ENCODE measurements around the gene LARGE2. TPM values are rescaled to one million over a fixed set of nuclear protein-coding genes. Genes with fewer than 3 reads are reported as not detected.

LARGE2 gene
- total RNA-seq, 4 donors from 2014 or later: 0.17 TPM; not detected in 3

DNA sequence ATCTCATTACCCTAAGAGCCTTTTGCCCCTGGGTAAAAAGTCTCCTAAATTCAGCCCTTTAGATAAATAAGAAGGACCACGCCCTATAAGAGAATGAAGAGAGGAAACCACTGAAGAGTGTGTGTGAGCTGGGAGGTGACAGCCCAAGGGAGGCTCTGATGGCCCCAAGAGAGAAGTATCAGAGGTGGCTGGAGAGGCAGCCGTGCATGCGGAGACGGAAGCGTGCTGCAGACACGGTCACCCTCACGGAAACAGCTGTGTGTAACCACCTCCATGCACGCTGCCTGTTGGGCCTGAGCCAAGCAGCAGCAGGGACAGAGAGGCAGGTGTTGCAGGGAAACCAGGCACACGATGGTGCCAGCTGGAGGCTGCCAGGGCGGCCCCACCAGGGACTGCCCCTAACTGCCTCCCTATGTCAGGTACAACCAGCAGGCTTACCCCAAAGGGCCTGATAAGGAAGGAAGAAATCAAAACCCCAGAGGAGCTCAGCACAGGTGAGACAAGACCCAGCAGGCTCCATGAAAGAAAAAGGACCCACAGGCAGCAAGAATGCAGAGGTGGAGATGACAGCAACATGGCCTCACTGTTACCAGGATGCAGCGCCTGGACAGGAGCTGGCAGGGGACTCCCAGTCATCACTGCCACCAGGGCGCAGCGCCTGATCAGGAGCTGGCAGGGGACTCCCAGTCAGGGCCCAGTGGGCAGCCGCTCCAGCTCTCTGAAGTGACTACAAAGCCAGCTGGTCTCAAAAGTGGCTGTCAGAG is 7.8 kb downstream of the LARGE2 start:
- intact Hi-C loops (cut with DNase I): no loop called here
- Histone ChIP-seq H3K4me3 (no peak overlapping the region), H3K27ac (replicated peaks in 1 of 4) (no peak overlapping the region), H3K27me3 (peaks cover 0 to 19% (median 0%) of the 10 kb centered on the region in 4 donors), H3K4me1 (peaks cover 0 to 6% (median 2%) of the 10 kb centered on the region in 4 donors), H3K9me3 (no peaks in the 10 kb centered on the region), H3K36me3 (peaks cover 24 to 56% (median 37%) of the 10 kb centered on the region in 4 donors)
- TF ChIP-seq EP300 (IDR thresholded peaks at IDR 0.05): no peak
- TF ChIP-seq CTCF (IDR thresholded peaks at IDR 0.05): no peak
- TF ChIP-seq POLR2A (IDR thresholded peaks at IDR 0.05; ENCODE audit: low read depth): no peak
- TF ChIP-seq POLR2AphosphoS5 (IDR thresholded peaks at IDR 0.05): no peak
- 84% methylated on average over 14 of the region's 14 CpGs for WGBS
- DNase-seq (ENCODE audit: extremely low spot score): peak; percentile 90

DNA sequence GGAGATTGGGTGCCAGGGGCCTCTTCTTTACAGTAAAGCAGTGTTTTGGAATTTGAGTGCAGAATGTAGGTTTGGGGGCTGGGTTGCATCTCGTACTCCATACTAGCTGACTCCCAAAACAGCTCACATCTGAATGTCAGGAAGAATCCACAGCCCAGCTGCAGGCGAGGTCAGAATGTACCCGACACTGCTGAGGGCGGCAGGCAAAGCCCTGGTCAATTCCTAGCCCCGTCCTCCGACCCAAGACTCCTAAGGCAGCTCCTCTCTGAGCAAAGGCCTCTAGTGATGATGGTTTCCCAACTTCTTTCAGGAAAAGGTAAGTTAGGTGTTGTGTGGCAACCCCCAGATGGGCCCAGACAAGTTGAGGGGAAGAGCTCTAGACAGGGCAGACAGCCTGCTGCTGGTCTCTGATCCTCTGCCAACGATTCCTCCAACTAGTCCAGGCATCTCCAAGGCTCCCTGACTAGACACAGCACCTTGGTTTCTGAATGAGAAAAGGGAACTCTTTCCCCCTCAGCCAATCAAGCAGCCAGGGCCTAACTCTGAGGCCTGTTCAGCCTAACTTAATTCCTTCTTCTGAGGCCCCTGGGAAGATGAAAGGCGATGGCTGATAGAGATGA is 8.6 kb downstream of the LARGE2 start:
- intact Hi-C loops (cut with DNase I): no loop called here
- peaks cover 0 to 11% (median 0%) of the 10 kb centered on the region in 4 donors for H3K27me3 ChIP-seq
- 76% methylated on average over 8 of the region's 8 CpGs for WGBS
- no peak for DNase-seq (ENCODE audit: extremely low spot score)
- peaks cover 33 to 64% (median 45%) of the 10 kb centered on the region in 4 donors for H3K36me3 ChIP-seq
- H3K9me3 ChIP-seq: no peaks in the 10 kb centered on the region
- H3K4me3 ChIP-seq: no peak overlapping the region
- TF ChIP-seq POLR2AphosphoS5 (IDR thresholded peaks at IDR 0.05): no peak
- no peak for TF ChIP-seq POLR2A (IDR thresholded peaks at IDR 0.05; ENCODE audit: low read depth)
- TF ChIP-seq EP300 (IDR thresholded peaks at IDR 0.05): no peak
- TF ChIP-seq CTCF (IDR thresholded peaks at IDR 0.05): no peak
- peaks cover 0 to 6% (median 2%) of the 10 kb centered on the region in 4 donors for H3K4me1 ChIP-seq
- no peak overlapping the region for H3K27ac ChIP-seq (replicated peaks in 1 of 4)

DNA sequence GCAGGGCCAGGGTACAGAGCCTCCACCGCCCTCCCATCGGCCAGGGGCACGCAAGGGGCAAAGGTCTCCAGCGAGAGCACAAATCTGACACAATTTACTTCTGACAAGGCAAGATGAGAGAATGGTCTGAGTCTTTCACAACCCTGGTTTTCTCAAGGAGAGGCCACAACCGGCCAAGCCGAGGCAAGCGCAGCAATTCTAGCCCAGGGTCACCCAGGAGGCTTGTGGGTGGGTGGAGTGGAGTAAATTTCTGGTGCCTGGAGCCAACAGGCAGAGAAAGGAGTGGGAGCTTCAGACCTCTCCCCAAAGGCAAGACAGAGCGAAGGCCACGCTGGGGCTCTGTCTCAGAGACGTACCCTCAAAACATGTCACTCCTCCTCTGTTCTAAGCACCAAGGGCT is 9.3 kb downstream of the LARGE2 start:
- TF ChIP-seq EP300 (IDR thresholded peaks at IDR 0.05): no peak
- TF ChIP-seq CTCF (IDR thresholded peaks at IDR 0.05): no peak
- TF ChIP-seq POLR2AphosphoS5 (IDR thresholded peaks at IDR 0.05): no peak
- TF ChIP-seq POLR2A (IDR thresholded peaks at IDR 0.05; ENCODE audit: low read depth): no peak
- H3K27ac ChIP-seq (replicated peaks in 1 of 4): no peak overlapping the region
- intact Hi-C loops (cut with DNase I): no loop called here
- H3K9me3 ChIP-seq: no peaks in the 10 kb centered on the region
- H3K4me3 ChIP-seq: no peak overlapping the region
- H3K27me3 ChIP-seq: peaks cover 0 to 4% (median 0%) of the 10 kb centered on the region in 4 donors
- whole genome bisulfite sequencing: 81% methylated on average over 10 of the region's 10 CpGs
- no peak for DNase-seq (ENCODE audit: extremely low spot score)
- H3K4me1 ChIP-seq: peaks cover 0 to 6% (median 2%) of the 10 kb centered on the region in 4 donors
- peaks cover 36 to 71% (median 52%) of the 10 kb centered on the region in 4 donors for H3K36me3 ChIP-seq

DNA sequence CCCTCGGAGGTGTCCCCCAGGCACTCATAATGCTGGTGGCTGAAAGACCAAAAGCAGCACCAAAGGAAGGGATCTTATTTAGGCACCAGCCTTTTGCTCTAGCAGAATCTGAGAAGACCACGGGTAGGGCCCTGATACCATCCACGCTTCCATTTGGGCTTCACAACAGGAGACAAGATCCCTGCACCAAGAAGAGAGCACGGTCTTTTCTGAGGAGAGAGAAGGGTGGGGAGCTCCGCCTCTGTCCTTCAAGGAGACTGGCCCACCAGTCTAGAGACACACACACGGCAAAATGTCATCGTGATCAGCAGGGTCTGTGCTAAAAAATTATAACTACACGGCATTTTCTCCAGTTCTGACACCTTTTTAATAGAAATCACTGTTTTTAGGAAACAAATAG is 9.8 kb downstream of the LARGE2 start:
- 94% methylated on average over 8 of the region's 8 CpGs for WGBS

DNA sequence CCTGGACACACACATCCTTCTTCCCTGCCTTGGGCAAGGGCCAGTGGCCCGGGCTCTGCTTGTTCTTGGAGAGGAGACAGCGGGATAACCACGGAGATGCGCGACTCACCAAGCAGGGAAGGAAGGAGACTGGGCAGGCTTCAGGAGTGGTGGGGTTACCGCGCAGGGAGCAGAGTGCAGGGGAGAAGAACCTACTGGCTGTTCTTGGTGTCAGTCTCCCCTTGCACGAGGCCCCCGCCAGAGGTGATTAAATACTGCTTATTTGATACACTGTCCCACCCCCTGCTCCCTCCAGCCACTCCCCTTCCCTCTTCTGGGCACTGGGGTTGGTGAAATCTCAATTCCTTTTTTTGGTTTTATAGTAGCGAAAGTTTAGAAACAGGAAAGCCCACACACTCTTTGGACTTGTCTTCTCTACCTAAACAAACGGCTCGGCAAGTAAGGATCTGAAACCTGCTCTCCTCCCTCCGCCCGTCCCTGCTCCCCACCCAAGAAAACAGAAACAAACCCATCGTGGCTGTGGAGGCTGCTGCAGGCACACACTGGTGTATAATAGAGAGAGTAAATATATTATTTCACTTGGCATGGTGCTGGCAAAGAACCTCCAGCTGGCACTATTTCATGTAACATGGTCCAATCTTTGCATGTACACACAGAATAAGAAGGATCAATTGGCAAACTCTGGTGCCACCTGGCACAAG is 10.8 kb downstream of the LARGE2 start:
- Histone ChIP-seq H3K9me3 (no peaks in the 10 kb centered on the region), H3K4me3 (no peak overlapping the region), H3K27me3 (no peaks in the 10 kb centered on the region), H3K27ac (replicated peaks in 1 of 4) (no peak overlapping the region), H3K36me3 (peaks cover 45 to 86% (median 67%) of the 10 kb centered on the region in 4 donors), H3K4me1 (peaks cover 0 to 6% (median 2%) of the 10 kb centered on the region in 4 donors)
- intact Hi-C loops (cut with DNase I): no loop called here
- WGBS: 64% methylated on average over 15 of the region's 15 CpGs
- peak; percentile 78 for DNase-seq (ENCODE audit: extremely low spot score)
- TF ChIP-seq CTCF (IDR thresholded peaks at IDR 0.05) (no peak), POLR2AphosphoS5 (IDR thresholded peaks at IDR 0.05) (no peak), POLR2A (IDR thresholded peaks at IDR 0.05; ENCODE audit: low read depth) (no peak), EP300 (IDR thresholded peaks at IDR 0.05) (no peak)

More for the DNA sequence above, 9.8 kb downstream of the LARGE2 start:
- H3K27ac ChIP-seq (replicated peaks in 1 of 4): no peak overlapping the region
- no peak overlapping the region for H3K4me3 ChIP-seq
- intact Hi-C loops (cut with DNase I): no loop called here
- H3K27me3 ChIP-seq: no peaks in the 10 kb centered on the region
- no peak for TF ChIP-seq POLR2A (IDR thresholded peaks at IDR 0.05; ENCODE audit: low read depth)
- no peak for DNase-seq (ENCODE audit: extremely low spot score)
- peaks cover 36 to 76% (median 57%) of the 10 kb centered on the region in 4 donors for H3K36me3 ChIP-seq
- H3K4me1 ChIP-seq: peaks cover 0 to 6% (median 2%) of the 10 kb centered on the region in 4 donors
- no peaks in the 10 kb centered on the region for H3K9me3 ChIP-seq
